Measurements from ENCODE around the gene GPSM3.

DNA sequence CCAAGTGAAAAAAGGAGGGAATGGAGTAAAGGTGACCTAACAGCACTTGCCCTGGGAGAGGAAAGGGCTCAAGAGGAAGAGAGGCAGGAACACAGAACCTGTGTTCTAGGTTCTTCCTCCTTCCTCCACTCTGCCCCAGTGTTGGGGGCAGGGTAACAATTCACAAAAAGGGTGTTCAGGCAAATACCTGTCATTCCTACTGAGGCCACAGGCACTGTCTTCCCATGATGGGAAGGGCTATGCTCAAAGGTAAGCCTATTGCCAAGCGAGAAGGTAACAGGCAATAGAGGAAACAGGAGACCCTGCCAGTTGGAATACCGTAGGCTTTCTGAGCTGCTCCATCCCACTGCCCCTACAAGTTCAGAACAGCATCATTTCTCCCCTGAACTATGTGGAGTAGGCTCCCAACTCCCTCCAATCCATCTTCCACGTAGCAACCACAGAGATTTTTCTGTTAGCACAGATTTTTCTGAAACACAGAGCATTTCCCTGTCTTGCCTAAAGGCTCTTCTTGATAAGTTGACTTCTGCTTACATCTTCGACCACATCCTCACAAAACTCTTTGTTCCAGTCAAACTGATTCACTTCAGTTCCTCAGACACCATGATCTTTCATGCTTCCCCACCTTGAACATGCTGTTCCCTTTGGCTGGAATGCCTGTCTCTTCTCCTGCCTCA, 19.3 kb downstream of the GPSM3 start:
- TF ChIP-seq, protein P1, sequence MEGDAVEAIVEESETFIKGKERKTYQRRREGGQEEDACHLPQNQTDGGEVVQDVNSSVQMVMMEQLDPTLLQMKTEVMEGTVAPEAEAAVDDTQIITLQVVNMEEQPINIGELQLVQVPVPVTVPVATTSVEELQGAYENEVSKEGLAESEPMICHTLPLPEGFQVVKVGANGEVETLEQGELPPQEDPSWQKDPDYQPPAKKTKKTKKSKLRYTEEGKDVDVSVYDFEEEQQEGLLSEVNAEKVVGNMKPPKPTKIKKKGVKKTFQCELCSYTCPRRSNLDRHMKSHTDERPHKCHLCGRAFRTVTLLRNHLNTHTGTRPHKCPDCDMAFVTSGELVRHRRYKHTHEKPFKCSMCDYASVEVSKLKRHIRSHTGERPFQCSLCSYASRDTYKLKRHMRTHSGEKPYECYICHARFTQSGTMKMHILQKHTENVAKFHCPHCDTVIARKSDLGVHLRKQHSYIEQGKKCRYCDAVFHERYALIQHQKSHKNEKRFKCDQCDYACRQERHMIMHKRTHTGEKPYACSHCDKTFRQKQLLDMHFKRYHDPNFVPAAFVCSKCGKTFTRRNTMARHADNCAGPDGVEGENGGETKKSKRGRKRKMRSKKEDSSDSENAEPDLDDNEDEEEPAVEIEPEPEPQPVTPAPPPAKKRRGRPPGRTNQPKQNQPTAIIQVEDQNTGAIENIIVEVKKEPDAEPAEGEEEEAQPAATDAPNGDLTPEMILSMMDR (IDR thresholded peaks at IDR 0.05) = no peak
- TF ChIP-seq EP300 (IDR thresholded peaks at IDR 0.05) (no peak), POLR2AphosphoS5 (IDR thresholded peaks at IDR 0.05) (no peak), POLR2A (IDR thresholded peaks at IDR 0.05) (no peak)
